ENCODE results near the gene HK3. TPM values are rescaled to one million over a fixed set of nuclear protein-coding genes. Genes with fewer than 3 reads are reported as not detected.

Gene HK3
- total and polyA plus RNA-seq, 2 of the 8 experiments (the other 6 are each of a cell fraction or from before 2014, with no cell fraction given): not detected

- TF ChIP-seq, protein P1, sequence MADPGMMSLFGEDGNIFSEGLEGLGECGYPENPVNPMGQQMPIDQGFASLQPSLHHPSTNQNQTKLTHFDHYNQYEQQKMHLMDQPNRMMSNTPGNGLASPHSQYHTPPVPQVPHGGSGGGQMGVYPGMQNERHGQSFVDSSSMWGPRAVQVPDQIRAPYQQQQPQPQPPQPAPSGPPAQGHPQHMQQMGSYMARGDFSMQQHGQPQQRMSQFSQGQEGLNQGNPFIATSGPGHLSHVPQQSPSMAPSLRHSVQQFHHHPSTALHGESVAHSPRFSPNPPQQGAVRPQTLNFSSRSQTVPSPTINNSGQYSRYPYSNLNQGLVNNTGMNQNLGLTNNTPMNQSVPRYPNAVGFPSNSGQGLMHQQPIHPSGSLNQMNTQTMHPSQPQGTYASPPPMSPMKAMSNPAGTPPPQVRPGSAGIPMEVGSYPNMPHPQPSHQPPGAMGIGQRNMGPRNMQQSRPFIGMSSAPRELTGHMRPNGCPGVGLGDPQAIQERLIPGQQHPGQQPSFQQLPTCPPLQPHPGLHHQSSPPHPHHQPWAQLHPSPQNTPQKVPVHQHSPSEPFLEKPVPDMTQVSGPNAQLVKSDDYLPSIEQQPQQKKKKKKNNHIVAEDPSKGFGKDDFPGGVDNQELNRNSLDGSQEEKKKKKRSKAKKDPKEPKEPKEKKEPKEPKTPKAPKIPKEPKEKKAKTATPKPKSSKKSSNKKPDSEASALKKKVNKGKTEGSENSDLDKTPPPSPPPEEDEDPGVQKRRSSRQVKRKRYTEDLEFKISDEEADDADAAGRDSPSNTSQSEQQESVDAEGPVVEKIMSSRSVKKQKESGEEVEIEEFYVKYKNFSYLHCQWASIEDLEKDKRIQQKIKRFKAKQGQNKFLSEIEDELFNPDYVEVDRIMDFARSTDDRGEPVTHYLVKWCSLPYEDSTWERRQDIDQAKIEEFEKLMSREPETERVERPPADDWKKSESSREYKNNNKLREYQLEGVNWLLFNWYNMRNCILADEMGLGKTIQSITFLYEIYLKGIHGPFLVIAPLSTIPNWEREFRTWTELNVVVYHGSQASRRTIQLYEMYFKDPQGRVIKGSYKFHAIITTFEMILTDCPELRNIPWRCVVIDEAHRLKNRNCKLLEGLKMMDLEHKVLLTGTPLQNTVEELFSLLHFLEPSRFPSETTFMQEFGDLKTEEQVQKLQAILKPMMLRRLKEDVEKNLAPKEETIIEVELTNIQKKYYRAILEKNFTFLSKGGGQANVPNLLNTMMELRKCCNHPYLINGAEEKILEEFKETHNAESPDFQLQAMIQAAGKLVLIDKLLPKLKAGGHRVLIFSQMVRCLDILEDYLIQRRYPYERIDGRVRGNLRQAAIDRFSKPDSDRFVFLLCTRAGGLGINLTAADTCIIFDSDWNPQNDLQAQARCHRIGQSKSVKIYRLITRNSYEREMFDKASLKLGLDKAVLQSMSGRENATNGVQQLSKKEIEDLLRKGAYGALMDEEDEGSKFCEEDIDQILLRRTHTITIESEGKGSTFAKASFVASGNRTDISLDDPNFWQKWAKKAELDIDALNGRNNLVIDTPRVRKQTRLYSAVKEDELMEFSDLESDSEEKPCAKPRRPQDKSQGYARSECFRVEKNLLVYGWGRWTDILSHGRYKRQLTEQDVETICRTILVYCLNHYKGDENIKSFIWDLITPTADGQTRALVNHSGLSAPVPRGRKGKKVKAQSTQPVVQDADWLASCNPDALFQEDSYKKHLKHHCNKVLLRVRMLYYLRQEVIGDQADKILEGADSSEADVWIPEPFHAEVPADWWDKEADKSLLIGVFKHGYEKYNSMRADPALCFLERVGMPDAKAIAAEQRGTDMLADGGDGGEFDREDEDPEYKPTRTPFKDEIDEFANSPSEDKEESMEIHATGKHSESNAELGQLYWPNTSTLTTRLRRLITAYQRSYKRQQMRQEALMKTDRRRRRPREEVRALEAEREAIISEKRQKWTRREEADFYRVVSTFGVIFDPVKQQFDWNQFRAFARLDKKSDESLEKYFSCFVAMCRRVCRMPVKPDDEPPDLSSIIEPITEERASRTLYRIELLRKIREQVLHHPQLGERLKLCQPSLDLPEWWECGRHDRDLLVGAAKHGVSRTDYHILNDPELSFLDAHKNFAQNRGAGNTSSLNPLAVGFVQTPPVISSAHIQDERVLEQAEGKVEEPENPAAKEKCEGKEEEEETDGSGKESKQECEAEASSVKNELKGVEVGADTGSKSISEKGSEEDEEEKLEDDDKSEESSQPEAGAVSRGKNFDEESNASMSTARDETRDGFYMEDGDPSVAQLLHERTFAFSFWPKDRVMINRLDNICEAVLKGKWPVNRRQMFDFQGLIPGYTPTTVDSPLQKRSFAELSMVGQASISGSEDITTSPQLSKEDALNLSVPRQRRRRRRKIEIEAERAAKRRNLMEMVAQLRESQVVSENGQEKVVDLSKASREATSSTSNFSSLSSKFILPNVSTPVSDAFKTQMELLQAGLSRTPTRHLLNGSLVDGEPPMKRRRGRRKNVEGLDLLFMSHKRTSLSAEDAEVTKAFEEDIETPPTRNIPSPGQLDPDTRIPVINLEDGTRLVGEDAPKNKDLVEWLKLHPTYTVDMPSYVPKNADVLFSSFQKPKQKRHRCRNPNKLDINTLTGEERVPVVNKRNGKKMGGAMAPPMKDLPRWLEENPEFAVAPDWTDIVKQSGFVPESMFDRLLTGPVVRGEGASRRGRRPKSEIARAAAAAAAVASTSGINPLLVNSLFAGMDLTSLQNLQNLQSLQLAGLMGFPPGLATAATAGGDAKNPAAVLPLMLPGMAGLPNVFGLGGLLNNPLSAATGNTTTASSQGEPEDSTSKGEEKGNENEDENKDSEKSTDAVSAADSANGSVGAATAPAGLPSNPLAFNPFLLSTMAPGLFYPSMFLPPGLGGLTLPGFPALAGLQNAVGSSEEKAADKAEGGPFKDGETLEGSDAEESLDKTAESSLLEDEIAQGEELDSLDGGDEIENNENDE (IDR thresholded peaks at IDR 0.05; ENCODE audit: insufficient replicate concordance, low read length): no peak
- TF ChIP-seq SUZ12 (IDR thresholded peaks at IDR 0.05; ENCODE audit: low read length) (no peak), RFX5 (IDR thresholded peaks at IDR 0.05; ENCODE audit: borderline replicate concordance, low read depth, low read length) (no peak), CHD2 (IDR thresholded peaks at IDR 0.05; ENCODE audit: low read length) (no peak)
These were observed 51.3 kb downstream of the HK3 start (continued) for GRCh38 chr5:176847726-176848290.

All from H1 (cell line).